ENCODE results near the gene KIF15.

Gene KIF15

GRCh38 chr3:44885618-44886017 lies 124.0 kb downstream of the KIF15 start:
- DNase-seq: no peak

- no peak for DNase-seq
Measured at GRCh38 chr3:44886561-44886960, 125.0 kb downstream of the KIF15 start.

DNA sequence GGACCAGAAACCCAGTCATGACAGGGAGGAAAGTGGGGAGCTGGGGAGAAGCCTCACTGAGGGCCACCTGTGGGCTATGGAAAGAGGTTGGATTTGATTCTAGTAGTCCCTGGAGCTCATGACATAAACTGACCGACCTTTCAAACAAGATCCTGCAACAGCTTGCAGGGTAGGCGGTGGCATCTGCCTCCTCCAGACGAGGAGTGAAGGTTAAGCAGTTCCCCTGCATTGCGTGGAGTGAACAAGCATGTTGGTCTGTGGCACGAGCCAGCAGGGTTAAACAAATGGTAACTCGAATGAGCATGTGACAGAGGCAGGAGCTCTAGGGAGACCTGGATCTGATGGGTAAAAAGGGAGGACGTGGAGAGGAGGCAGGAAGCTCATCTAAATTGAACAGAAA lies 125.5 kb downstream of the KIF15 start:
- no peak for DNase-seq

DNA sequence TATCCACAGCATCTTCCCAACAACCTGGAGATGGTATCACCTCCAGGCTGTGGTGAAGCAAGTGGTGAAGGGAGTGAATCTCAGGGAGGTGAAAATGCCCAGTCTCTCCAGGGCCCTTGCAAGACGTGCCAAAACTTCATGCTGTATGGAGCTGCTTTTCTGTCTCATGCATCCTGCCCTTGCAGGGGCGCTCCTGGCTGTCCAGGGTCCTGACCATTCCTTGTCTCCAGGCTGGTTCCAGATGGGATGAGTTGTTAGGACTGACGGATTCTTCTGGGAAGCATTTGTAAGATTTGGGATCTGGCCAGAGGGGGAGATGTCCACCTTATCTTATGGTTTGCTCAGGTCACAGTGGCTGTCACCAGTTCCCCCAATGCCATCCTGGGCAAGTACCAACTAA lies 128.7 kb downstream of the KIF15 start:
- no peak for DNase-seq

DNA sequence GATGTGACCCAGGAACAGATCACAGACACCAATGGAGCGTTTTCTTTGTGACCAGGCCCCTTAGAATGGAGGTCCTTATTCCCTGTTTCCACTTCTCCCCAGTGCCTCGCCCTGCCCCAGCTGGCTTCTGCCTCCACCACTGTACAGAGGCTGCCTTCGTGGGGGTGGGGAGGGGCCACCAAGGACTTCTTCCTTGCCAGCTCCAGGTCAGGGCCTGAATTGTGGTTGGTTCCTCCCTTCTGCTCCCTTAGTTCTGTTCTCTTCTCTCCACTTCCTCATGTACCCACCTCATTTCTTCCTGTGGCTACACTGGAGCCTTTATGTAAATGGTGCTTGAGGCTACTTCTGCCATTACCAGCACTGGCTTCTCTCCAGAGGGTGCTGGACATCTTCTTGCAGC lies 129.3 kb downstream of the KIF15 start:
- DNase-seq: no peak

DNA sequence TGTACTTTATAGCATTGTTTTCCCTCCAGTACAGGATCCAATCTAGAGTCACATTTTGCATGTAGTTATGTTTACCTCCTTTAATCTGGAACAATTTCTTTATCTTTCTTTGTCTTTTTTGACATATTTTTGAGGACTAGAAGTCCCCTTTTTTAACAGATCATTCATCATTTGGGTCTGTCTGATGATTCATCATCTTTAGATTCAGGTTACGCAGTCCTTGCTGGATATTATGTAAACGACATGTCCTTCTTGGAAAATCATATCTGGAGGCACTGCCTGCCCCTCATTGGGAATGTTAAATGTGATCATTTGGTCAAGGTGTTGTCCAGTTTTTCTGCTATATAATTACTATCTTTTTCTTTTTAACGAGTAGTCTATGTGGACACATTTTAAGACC lies 131.1 kb downstream of the KIF15 start:
- DNase-seq: no peak

DNA sequence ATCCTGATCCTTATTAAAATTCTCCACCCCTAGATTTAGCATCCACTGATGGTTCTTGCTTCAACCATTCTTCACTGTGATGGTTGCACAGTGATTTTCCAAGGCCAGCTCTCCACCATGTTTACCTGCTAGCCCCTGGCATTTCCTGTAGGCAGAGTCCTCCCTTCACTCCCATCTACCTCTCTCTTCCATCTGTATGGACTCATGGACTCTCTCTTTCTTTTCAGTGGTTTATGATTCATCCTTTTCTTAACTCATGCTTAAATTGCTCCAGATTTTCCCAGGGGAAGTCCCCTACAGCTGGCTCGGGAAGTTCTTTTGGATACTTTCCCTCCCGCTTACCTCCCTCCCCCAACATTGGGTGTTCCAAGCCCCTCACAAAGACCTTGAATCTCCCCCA lies 131.5 kb downstream of the KIF15 start:
- no peak for DNase-seq

DNA sequence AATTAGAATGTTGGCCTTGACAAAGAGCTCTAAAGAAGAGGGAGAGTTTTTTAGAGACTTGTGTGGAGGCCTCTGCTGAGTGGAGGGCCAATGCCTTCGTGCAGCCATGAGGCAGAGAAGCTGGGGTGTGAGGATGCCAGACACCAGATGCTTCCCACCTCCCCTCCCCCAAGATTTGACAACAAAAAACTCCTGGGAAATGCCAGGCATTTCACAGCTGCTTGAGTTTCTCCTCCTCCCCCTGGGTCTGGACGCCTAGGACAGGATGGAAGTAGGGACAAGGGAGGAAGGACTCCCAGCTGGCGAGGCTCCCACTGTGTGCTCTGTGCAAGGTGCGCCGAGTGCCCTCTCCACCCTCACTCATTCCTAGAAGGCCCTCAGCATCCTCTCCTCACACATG lies 132.9 kb downstream of the KIF15 start:
- DNase-seq: no peak

DNA sequence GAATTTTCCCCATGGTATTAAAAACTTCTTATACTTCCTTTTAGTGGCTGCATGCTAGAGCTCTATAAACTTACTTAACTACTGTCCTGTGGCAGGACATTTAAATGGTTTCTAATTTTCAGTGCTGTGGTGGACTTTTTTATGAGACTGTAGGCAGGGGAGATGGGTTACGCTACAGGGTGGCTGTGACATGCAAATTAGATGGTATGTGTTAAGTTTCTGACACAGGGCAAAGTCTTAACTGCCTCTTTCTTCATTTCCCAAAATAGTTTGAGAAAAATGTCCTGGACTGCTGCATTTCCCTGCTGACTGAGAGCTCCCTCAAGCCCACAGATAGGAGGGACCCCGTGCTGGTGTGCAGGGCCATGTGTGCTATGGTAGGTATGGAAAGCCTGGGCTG lies 134.8 kb downstream of the KIF15 start:
- DNase-seq: no peak

DNA sequence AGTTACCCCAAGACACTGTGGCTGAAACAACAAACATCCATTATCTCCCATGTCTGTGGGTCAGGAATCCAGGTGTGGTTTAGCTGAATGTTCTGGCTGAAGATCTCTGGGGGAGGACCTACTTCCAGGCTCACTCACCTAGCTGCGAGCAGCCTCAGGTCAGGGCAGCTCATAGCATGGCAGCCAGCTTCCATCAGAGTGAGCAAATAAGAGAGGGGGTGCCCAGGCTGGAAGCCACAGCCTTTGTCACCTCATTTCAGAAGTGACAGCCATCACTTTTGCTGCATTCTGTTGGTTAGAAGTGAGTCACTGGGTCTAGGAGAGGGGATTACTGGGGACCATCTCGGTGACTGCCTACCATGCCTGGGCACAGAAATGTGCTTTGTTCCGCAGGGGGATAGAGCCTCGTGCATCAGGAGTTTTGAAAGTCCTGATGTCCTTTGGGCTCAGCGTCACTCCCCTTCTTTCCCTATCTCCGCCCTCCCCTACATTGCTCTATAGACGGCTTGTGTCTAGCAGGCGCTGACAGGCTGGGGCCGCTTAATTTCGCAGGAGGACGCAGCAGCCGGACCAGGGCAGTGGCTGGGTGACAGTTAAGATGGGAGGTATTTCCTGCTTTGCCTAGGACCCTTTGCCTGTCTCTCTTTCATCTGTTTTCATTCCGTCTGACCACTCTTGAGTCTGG lies 138.2 kb downstream of the KIF15 start:
- DNase-seq: no peak

DNA sequence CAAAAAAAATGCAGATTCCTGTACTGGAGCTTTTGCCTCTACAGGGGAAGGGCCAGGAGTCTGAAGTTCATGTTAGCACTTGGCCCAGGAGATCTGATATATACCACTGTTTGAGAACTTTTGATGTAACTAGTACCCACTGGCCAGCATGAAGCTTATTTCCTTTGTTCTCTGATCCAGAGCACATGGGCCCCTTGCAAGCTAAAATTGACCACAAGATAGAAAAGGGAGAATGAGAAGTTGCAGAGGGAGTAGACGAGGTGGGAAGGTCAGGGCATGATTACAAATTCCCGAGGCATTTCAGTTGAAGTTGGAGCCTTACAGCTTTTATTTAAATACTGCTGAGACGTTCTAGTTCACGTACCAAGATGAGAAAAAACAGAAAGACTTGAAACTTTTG lies 141.0 kb downstream of the KIF15 start:
- no peak for DNase-seq
